GM10266 (cell line): Measurements from ENCODE around the gene FMNL1.
A peak's percentile ranks its signal among the peaks of the same experiment; 100 is the strongest.

ENCODE experiments used
- DNase-seq: peaks from one replicate; pipeline ENCODE4 v3.0.0; 2012; ENCODE audit errors: extremely low spot score
- CTCF ChIP-seq: IDR thresholded peaks from 2 replicates; pipeline ENCODE4 v1.5.1; 2012; ENCODE audit warnings: mild to moderate bottlenecking, low read depth; ENCODE audit not compliant: control insufficient read depth, insufficient read depth; ENCODE audit errors: missing control alignments

The FMNL1 gene

GRCh38 chr17:45266372-45266926 is 44.8 kb downstream of the FMNL1 start:
- DNase-seq = no peak
- TF ChIP-seq CTCF = no peak

- no peak for TF ChIP-seq CTCF
- no peak for DNase-seq
These were observed 45.9 kb downstream of the FMNL1 start for GRCh38 chr17:45267436-45268055.

- DNase-seq = no peak
These were observed 48.2 kb downstream of the FMNL1 start for GRCh38 chr17:45269912-45270311.

GRCh38 chr17:45270828-45271418 is 49.2 kb downstream of the FMNL1 start:
- no peak for DNase-seq
- peak; percentile 65 for TF ChIP-seq CTCF

More at GRCh38 chr17:45269912-45270311, 48.2 kb downstream of the FMNL1 start:
- TF ChIP-seq CTCF = no peak

GRCh38 chr17:45271603-45272002 is 49.9 kb downstream of the FMNL1 start:
- no peak for DNase-seq
- no peak for TF ChIP-seq CTCF

GRCh38 chr17:45273551-45273957 is 51.9 kb downstream of the FMNL1 start:
- no peak for DNase-seq
- no peak for TF ChIP-seq CTCF

GRCh38 chr17:45274033-45274432 is 52.3 kb downstream of the FMNL1 start:
- DNase-seq = no peak
- TF ChIP-seq CTCF = no peak
